Stimulated activated CD4-positive, alpha-beta T cell treated with anti-CD3 and anti-CD28 coated beads, Interleukin-4, amount 100 ng/mL, for 1 hour (primary cell): Measurements from ENCODE around the gene CACNA2D3.

Source experiments
- DNase-seq: peaks from one replicate; pipeline ENCODE4 v3.0.0-alpha.2; 2020

The CACNA2D3 gene

DNA sequence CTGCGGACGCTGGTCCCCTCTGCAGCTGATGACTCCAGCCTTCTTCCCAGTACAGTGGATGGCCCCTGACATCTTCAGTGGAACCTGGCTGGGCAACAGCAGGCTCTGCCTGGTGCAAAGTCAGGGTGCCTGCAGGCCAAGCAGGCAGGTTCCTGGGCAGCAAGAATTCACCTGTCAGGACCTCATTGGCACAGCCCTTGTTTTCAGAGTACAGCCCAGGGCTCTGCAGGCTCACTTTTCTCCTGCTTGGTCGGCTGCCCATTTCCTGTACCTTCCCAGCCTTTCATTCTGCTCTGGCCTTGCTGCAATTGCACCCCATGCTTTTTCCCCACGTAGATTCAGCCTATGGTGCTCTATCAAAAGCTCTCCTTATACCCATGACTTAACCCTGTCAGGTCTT, 749.5 kb downstream of the CACNA2D3 start:
- DNase-seq, result no peak

DNA sequence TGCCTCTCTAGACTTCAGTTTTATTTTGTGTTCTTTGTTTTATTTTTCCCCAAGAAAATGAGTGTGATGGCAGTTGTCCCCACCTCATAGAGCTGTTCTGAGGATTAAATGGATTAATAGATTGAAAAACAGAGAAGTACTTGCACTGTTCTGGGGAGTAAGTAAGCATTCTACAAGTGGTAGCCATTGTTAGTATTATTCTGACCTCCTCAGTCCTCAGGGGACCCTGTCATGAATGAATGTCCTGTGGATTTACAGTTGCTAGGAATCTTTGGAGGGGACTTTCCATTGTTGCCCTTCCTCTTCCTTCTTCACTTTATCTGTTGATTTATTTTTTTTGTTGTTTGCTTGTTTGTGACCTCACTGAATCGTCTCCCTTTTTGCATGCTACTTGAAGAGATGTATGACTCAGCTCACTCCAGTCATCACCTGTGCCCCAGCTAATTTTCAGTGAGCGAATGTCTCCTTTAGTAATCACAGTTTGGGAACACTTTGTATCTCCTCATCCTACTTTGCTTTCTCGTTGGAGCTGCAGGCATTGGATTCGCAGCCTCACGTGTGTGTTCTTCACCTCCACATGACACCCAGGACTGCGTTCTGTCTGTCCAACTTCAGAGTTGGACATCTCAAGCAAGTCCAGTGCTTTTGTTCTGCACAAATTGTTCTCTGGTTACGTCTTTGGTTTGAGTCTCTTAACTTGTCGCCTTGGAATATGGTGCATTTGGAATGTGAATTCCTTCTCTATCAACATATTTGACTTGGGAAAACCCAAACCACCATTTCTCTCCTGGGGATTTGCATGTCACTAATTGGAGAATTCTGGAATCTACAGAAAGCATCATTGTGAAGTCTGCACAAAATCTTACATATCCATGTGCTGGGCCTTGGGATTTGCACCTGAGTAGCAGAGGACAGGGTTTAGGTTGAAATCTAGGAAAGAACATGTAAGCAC, 751.0 kb downstream of the CACNA2D3 start:
- no peak for DNase-seq

DNA sequence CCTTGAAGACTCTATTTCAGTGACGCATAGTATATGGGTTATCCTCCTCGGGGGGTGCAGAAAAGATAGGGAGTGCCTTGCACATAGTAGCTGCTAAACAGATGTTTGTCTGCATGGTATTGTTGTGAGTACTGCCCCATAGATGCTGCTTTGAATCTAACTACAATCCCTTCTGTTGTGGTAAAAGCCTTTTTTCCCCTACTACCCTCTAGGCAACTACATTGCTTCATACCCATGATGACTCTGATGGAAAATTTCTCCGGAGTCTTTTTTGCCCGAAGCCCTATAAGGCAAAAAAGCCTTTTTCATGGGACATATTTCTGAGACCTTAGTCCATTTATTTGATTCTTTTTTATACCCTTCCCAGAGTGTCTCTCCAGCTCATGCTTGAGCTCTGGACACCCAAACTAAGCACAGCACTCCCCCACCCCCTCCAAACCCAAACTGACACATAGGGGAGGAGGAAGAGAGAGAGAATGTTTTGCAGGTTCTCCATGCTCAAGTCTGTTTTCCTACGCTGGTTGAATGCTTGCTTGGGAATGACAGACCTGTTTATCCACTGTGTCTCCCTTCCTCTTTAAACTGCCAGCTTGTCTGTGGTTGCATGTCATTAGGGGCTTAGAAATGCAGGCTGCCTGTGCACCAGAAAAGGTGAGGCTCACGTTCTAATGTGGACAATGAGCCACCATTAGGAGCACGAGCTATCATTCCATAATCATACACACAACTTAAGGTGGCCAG, 752.6 kb downstream of the CACNA2D3 start:
- DNase-seq, result no peak

DNA sequence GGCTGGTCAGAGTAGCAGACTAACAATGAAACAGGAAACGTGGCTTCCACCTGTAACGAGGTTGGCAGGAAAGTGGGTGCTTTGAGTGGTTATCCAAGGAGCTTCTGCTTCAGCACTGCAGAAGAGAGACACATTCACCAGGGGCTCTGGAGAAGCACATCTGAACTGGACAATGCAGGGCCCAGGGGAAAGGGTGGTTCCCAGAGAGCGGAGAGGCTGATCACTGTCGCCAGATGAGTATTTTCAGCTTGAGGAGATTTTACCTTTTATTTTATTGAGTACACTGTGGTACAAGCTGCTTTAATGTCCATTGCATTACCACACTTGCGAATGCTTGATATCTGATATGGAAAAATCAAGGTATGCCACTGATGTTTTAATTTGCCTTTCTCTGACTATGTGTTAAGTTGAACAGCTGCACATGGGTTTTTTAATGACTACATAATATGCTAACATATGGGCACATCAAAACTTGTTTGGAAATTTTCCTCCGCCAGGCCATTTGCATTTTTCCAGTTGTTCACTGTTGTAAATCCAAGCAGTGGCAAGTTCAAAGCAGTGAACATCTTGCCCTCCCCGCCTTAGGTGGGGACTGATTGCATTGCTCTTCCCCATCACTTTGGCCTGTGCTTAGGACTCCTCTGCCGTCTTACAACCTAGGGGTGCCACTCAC, 753.4 kb downstream of the CACNA2D3 start:
- DNase-seq, result no peak

DNA sequence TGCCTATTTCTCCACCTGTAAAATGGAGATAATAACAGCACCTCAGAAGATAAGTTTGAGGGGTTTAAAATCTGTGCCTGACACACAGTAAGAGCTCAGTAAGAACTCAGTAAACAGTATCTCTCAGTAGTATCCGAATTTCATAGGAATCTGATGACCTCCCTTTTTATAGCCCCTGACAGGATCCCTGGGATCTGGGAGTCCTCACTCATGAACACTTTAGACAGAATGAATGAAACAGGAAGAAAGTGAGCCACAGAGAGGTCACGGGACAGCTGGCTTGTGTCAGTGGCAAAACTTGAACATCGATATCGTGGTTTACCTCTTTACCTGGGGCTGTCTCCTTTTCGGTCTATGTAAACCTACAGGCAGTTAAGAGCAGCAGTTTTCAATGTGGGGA, 754.3 kb downstream of the CACNA2D3 start:
- DNase-seq, result no peak

- DNase-seq, result no peak
Measured at GRCh38 chr3:54877730-54878129, 755.4 kb downstream of the CACNA2D3 start.

DNA sequence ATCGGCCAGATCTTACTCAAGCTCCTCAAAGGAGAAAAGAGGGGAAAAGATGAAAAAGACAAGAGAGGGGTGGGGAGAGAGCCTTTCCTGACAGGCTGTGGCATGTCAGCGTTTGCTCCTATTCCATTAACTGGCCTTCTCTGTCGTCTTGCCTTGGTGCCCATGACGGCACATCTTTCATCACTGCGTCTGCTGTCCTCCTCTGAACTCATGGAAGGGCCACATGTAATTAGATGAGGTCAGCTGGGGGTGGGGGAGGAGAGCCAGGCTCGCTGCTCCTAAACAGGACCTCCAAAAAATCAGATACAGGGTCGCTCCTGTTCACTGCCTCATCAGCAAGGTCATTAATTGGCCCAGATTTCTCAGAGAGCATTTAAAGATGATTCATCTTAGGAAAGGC, 755.8 kb downstream of the CACNA2D3 start:
- DNase-seq, result no peak

GRCh38 chr3:54882129-54882833, 759.9 kb downstream of the CACNA2D3 start:
- DNase-seq, result no peak

GRCh38 chr3:54888162-54888561, 765.8 kb downstream of the CACNA2D3 start:
- DNase-seq, result no peak

DNA sequence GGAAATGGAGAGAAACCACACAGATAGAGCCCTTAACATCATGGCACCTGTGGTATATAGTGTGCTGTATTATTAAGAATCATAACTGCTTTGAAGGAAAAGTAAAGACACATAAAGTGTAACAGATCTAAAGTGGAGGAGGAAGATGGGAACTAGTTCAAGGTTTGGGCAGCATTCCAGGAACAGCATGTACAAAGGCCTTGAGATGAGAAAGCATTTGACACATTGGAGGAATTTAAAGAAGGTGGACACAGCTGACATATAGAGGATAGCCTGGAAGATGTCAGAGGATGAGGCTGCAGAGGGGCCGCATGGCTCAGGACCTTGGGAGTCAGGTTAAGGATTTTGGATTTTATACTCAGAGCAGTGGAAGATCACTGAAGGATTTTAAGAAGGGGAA, 766.5 kb downstream of the CACNA2D3 start:
- no peak for DNase-seq

GRCh38 chr3:54889731-54890130, 767.4 kb downstream of the CACNA2D3 start:
- DNase-seq, result no peak

DNA sequence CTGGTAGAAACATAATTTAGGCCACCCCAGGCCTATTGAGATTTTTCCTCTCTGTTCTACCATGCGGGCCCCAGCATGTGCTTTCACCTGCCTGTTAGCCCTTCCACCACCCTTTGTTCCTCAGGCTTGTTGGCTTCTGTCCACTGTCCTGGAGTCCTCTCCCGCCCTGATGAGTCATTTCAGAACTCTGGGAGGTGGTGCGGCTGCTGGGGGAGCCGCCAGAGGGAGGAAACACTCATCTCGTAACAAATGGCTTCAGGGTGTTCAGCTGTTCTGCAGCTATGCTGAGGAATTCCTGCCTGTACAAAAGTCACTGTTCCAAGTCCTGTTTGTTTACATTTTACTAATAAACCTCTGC, 769.2 kb downstream of the CACNA2D3 start:
- no peak for DNase-seq

DNA sequence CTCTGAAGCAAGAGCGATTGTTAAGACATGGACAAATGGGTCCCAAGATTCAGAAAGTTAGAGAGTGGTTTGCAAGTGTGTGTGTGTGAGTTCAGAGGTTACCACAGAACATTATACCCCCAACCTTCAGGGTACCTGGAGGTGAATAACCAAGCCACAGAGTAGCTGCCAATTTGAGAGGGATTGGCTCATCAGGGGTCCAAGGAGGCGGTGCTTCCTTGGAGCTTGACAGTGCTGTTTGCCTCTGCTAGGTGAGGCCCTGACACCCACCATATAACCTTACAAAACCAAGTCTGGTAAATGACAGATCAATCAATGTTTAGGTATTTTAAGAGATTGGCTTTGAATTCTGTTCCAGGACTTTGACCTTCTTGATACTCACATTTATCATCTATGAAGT, 769.8 kb downstream of the CACNA2D3 start:
- DNase-seq, result no peak

DNA sequence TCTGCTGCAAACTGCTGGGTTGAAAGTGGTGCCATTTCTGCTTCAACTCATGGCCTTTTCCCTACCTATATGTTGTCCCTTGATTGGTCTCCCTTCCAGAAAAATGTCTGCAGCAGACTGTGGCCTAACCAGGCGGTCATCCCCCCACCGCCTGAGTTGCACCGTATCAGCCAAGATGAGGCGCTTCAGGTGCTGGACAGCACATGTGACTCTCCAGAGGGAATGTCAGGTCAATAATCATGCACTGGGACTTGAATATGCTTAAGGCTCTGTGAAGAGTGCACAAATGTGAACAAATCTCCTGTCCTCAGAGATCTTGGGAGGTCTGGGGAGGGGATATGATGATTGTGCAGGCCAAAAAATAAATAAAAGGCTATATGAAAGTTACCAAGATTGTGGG, 773.3 kb downstream of the CACNA2D3 start:
- no peak for DNase-seq

GRCh38 chr3:54897028-54897711, 774.8 kb downstream of the CACNA2D3 start:
- DNase-seq, result no peak

GRCh38 chr3:54899273-54899672, 776.9 kb downstream of the CACNA2D3 start:
- DNase-seq, result no peak

DNA sequence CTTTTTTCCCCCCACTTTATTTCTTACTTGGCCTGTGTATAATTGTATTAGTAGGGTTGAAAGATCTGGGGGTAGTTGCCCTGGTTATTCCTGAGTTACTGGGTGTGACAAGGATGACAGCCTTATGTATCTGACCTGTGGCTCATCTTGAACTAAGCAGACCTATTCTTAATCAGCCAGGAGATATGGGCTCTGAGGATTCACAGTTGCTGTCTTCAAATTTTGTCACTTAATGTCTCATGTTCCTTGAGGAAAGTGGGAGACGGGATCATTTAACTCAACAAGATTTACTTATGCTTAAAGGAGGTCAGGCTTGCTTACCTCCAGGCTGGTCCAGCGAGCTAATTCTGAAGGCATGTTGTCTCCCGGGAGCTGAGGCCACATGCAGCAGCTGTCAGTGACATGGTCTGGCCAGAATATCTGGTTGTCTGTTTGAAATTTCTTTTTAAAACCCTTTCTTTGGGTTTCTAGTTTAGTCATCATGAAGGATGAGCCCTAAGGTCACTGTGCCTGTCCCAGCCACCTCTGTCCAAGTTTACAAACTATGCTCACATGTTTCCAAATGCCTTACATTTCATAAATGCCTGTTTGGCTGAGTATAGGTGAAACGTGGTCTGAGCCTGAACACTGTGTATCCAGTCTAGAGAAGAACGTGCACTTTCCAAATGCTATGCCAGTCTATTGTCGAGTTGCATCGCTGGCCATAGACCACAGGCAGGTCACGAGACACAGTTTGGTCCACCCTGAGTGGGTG, 778.7 kb downstream of the CACNA2D3 start:
- no peak for DNase-seq

DNA sequence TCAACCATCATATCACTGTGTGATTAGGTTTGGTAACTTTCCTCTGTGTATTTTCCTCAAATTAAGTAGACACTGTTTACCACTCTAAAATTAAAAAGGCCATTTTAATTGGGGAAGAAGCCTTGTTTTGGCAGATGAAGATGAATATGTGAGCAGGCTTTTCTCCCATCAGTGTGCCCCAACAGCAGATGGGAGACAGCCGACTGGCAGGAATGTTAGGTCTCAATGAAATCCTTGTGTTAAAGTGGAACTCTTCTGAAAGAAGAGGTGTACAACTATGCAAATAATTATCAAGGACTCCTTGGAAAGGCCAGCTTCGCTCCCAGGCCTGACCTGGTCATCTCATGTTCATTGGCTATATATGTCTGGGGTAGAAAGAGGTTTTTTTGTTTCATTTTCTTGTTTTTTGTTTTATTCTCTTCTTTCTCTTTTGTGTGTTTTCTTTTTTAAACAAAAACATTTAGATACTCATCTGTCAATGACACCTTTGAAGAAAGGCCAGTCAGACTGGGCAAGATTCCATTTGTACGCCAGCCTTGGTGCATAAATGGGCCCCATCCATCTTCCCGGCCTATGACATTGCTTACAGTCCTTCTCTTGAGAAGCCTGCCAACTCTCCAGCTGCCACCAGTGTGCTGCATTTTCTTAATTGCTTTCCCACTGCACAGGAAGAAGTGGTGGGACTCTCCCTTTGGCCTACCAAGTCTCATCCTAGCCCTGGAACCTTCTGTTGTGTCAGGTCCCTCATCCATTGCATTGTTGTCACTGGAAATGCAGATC, 779.7 kb downstream of the CACNA2D3 start:
- no peak for DNase-seq

DNA sequence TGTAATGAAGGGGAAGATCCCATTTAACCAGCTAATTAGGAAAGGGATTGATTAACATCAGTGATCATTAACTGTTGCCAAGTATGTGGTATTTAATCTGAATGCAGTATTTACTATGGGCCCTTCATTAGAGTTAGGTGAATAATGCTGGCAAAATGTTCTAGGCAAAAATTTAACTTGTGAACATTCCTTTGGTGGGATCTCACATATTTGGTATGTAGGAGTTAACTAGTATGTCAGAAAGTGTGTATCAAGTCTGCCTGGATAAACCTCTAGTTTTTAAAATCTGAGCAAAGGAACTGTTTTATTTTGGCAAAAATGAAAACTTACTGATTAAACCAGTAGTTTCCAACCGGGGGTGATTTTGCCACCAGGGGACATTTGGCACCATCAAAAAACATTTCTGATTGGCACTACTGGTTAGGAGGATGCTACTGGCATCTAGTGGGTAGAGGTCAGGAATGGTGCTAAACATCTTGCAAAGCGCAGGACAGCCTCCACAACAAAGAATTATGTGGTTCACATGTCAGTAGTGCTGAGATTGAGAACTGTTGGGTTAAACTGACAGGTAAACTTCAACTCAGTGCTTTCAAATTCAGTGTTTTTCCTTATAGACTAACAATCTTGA, 783.0 kb downstream of the CACNA2D3 start:
- no peak for DNase-seq

- no peak for DNase-seq
Measured at GRCh38 chr3:54905920-54906319, 783.6 kb downstream of the CACNA2D3 start.
